HG02885 (cell line): ENCODE measurements around the gene DEFB132.
A peak's percentile ranks its signal among the peaks of the same experiment; 100 is the strongest.
"Not testable (repeated sequence)": the region's sequence is repeated elsewhere in the genome, so short reads cannot be mapped to it uniquely, and the experiment has no call there.

Experiments used
- ATAC-seq: cut with Tn5 transposase; IDR thresholded peaks from one replicate; pipeline ENCODE4 v1.9.1; 2021; ENCODE audit warnings: mild to moderate bottlenecking; ENCODE audit not compliant: unreplicated experiment, poor library complexity

Gene DEFB132

GRCh38 chr20:257419-257818 is at the start of gene DEFB132:
Gene DEFB132 (plus strand): TSS chr20:257724. CDS start chr20:257779, 55 bp downstream.
- no peak for ATAC-seq

- ATAC-seq, result peak; percentile 66
These were observed 48.5 kb upstream of the DEFB132 start for GRCh38 chr20:208942-209566.

- no peak for ATAC-seq
These were observed 46.6 kb upstream of the DEFB132 start for GRCh38 chr20:210809-211502.

GRCh38 chr20:214383-214782 is 43.1 kb upstream of the DEFB132 start:
- ATAC-seq, result no peak

GRCh38 chr20:215796-216195 is 41.7 kb upstream of the DEFB132 start:
- ATAC-seq, result no peak

- no peak for ATAC-seq
These were observed 40.3 kb upstream of the DEFB132 start for GRCh38 chr20:217266-217665.

GRCh38 chr20:219290-220115 is 38.0 kb upstream of the DEFB132 start:
- ATAC-seq, result no peak

- ATAC-seq, result no peak
These were observed 36.2 kb upstream of the DEFB132 start for GRCh38 chr20:221258-221830.

GRCh38 chr20:225879-226278 is 31.6 kb upstream of the DEFB132 start:
- not testable (repeated sequence) for ATAC-seq

GRCh38 chr20:226958-227357 is 30.6 kb upstream of the DEFB132 start, which contains the start of gene DEFB129:
Gene DEFB129 (plus strand): TSS chr20:227258. CDS start chr20:227289, 31 bp downstream.
- ATAC-seq, result no peak

- no peak for ATAC-seq
These were observed 30.0 kb upstream of the DEFB132 start for GRCh38 chr20:227439-228105.

- ATAC-seq, result no peak
These were observed 21.6 kb upstream of the DEFB132 start for GRCh38 chr20:235891-236290.

- ATAC-seq, result peak; percentile 70
These were observed 20.0 kb upstream of the DEFB132 start for GRCh38 chr20:237489-237888.

GRCh38 chr20:237929-238328 is 19.6 kb upstream of the DEFB132 start:
- ATAC-seq, result peak; percentile 62

GRCh38 chr20:242905-243304 is 14.6 kb upstream of the DEFB132 start:
- no peak for ATAC-seq

- no peak for ATAC-seq
These were observed 6.2 kb upstream of the DEFB132 start for GRCh38 chr20:251354-251753.

GRCh38 chr20:252801-253200 is 4.7 kb upstream of the DEFB132 start:
- ATAC-seq, result no peak

GRCh38 chr20:253447-253846 is 4.1 kb upstream of the DEFB132 start:
- not testable (repeated sequence) for ATAC-seq

GRCh38 chr20:258269-258858 is 840 bp downstream of the DEFB132 start:
- no peak for ATAC-seq

GRCh38 chr20:258963-259362 is 1.4 kb downstream of the DEFB132 start:
- ATAC-seq, result no peak
